Stimulated activated CD8-positive, alpha-beta memory T cell treated with anti-CD3 and anti-CD28 coated beads, Interleukin-7, amount 100 ng/mL, for 1 hour (primary cell): ENCODE data around the gene MYL7.

Experiments
- DNase-seq, 2 donors: peaks; one replicate each; pipeline ENCODE4 v3.0.0-alpha.2; 2020; ENCODE audit warnings: low read depth in 2 of 2

The MYL7 gene

DNA sequence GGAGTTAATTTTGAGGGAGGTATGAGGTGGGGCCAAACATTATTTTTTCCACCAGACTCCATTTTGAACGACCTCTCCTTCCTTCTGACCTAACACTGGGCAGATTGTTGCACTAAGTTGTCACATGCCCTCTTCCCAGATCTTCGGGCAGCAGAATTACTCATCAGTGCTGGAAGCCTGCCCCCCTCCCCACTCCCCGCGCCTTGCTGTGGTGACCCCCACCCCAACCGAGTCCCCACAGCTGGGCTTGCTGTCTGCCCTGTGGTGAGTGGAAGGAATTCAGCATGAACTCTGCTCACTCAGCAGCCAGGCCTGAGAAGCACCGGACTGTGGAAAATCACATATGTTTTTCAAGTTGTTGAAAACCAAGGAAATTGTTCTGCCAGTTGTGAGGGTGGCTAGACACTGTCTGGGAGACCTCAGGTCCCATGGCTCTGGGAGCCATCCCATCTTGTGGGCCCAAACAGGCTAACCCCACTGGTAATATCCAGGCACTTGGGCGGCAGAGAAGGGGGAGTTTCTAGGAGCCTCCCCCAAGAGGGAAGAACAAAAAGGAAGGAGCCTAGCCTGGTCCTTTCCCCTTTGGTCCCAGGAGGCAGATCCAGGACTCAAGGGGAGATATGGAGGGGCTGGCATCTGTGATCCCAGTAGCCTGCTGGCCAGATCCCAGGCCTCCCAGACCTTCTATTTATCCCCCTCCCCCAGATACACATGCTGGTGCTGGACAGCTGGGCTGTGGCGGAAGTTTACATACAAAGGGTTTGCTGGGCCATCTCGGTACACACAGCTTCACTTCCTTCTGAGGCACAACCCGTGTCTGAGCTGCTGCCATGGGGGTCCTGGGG, 40.5 kb downstream of the MYL7 start:
- no peak for DNase-seq

DNA sequence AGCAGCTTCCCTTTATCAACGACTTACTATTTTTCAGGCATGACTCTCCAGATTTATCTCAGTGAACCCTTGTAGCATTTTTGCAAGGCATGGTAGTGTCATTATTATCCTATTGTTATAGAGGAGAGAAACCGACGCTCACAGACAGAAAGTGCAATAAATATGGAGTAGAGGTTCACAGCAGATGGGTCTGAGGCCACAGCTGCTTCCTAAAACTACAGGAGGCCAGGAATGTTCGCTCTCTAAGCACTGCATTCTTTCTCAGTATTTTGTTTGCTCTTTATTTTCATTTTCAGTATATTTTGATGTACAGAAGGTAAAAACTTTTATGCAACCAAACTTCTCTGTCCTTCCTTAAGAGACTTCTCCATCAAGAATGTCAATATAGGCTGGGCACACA, 41.5 kb downstream of the MYL7 start:
- no peak for DNase-seq

DNA sequence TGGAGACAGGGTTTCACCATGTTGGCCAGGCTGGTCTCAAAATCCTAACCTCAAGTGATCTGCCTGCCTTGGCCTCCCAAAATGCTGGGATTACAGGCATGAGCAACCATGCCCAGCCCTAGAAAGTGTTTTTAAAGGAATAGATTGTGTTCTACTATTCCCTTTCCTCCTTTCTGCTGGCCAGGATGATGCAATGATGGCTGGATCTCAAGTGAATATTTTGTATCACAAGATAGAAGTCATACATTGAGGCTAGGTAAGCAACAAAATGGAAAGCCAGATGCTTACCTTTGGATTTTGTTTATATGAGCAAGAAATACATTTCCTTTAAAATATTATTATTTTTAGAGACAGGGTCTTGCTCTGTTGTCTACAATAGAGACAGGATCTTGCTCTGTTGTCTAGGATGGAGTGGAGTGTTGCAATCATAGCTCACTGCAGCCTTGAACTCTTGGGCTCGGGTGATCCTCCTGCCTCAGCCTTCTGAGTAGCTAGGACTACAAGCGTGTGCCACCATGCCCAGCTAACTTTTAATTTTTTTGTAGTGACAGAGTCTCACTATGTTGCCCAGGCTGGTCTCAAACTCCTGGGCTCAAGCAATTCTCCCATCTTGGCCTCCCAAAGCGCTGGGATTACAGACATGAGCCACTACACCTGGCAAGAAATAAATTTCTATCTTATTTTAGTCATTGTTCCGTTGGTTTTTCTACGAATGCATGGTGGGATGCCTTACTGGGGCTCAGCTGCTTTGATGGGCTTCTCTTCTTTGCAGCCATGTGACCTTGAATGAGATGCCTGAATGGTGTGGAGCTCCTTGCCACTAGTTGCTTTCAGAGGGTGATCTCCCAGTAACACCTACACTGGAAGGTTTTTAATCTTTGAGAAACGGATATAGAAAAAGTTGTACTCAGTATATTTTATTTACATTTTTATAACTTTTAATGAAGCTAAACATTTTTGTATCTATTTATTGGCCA, 42.8 kb downstream of the MYL7 start:
- no peak for DNase-seq

DNA sequence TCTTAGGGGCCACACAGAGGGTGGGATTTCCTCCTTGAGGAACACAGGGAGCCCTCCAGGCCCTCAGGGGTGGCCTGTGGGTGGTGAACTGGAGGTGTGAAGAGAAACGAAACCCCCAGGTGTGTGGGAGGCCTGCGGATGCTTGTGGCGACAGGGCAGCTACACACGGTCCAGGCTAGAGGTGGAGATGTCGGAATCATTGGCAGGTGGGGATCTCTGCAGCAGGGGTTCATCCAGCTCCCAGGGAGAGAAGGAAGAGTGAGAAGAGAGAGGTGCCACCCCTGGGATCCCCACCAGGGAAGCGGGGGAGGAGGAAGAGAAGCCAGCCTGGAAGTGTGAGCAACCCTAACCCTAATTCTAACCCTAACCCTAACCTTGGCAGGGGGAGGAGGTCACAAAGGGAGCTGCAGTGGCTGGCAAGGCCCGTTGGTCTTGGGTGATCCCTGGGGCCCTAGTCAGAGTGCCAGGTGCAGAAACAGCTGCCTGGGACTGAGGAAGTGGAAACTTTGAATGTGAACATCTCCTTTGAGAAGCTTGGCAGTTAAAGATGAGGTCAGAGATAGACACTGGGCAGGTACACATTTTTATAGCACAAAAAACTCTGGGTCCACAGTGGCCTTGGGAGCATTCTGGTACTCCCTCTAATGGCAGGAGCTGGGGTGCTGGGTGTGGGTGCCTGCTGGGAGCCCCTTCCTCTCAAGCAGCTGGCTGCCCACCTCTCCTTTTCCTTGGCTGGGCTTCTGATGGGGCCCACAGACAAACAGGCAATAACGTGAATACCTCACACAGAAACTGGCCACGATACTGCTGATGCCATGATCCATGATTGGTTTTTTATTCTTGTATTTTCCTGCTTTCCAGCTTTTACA, 43.8 kb downstream of the MYL7 start:
- DNase-seq, result no peak

DNA sequence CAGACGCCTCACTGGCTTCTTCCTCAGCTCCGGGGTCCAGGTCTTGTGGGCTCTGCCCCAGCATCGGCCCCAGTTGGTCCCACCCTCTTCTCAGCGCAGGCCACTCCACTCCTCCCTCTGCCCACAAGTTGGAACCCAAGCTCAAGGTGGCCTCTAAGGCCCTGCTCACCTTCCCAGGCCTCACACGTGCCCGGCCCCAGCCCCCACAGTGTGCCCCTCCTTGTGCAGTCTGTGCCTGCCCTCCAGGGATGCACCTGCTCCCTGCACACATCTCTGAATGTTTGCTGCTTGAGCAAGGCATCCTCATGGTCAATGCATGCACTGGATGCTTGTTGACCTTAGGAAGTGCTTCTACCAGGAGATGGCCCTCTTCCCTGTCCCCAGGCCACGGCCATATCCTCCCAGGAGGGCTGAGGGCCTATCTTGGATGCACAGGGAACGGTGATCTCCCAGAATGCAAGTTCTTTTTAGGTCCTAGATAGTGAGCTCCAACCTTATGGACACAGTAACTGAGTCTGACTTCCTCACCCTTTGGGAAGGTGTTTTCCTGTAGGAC, 44.7 kb downstream of the MYL7 start:
- DNase-seq, result no peak

DNA sequence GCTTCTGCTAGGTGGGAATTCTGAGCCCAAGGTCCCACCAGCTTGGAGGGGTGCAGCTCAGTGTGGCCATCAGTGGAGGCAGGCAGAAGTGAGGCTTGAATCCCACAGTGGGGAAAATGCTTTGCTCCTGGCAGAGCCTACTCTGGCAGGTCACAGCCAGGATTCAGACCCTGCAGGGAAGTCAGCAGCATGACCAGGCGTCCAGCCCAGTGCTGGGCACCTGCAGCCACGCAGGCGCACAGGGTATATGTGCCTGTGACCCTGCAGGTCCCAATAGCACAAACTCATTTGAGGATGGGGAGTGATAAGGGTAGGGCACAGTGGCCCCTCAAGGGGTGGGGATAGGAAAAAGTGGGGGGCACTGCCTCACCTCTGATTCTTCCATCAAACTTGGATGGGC, 45.4 kb downstream of the MYL7 start:
- no peak for DNase-seq

DNA sequence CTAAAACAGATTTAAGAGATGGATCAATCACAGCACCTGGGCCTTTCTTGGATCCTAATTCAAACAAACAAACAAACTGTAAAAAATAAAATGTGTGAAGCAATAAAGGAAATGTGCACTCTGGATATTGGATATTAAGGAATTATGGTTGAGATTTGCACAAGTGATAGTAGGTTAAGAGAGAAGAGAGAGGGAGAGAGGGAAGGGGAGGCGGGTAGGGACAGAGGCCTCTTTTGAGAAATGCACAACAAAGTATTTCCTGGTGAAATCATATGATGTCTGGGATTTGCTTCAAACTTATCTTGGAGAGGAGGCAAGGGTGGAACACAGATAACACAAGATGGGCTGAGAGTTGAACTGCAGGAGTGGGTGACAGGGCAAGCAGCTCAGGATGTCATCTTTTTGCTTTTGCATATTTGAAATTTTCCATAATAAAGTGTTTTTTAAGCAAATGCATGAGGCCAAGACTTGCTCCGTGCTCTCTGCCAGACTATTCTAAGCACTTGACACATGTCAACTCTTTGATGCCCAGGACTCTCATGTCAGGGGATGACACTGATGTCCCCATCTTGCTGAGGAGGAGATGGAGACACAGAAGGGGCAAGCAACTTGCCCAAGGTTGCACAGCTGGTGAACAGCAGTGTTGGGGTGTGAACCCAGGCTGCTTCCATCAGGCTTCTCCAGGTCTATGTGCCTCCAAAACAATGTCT, 46.1 kb downstream of the MYL7 start:
- DNase-seq, result no peak

DNA sequence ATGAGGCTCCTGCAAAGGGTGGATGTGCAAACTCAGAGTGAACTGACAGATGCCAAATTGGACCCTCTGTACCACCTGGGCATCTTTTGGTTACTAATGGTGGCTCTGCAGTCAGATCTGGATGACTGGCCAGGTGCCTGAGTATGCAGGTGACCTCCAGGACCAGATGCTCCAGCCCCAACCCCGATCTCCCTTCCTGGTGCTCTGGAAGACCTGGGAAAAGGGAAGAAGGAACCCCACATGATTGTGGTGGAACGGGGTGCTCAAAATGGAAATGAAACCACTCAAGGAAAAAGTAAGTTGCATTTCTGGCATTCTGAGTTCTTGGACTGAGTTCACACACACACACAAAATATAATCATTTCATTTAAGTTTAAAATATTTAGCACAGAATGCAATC, 46.8 kb downstream of the MYL7 start:
- DNase-seq, result no peak

DNA sequence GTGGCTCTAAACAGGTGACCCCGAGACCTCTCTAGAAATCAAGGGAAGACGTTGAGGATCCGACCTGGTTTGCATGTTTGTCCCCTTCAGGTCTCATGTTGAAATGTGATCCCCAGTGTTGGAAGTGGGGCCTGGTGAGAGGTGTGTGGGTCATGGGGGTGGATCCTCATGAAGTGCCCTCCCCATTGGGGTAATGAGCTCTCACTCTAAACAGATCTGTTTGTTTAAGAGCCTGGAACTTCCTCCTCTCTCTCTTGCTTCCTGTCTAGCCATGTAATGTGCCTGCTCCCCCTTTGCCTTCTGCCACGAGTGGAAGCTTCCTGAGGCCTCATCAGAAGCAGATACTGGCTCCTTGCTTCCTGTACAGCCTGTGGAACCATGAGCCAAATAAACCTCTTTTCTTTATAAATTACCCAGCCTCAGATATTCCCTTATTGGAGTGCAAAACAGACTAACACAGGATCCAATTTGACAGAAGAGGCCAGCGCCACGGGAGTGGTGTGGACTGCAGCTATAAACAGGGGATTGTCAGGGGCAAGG, 48.0 kb downstream of the MYL7 start:
- DNase-seq, result no peak
